Hindlimb muscle (tissue), 1 donor: ENCODE measurements around the gene STXBP6. TPM values are rescaled to one million over a fixed set of nuclear protein-coding genes. Genes with fewer than 3 reads are reported as not detected.

Experiments used
- DNase-seq: peaks from one replicate; pipeline ENCODE4 v3.0.0-alpha.2; 2013
- polyA plus RNA-seq: library from polyadenylated mRNA; unstranded; fragments of 120-200 nt; gene quantifications from one replicate; pipeline ENCODE4 v1.2.1, GENCODE V29; 2013; ENCODE audit not compliant: insufficient read length

STXBP6 gene
- polyA plus RNA-seq, 1 donor: 24.9 TPM

DNA sequence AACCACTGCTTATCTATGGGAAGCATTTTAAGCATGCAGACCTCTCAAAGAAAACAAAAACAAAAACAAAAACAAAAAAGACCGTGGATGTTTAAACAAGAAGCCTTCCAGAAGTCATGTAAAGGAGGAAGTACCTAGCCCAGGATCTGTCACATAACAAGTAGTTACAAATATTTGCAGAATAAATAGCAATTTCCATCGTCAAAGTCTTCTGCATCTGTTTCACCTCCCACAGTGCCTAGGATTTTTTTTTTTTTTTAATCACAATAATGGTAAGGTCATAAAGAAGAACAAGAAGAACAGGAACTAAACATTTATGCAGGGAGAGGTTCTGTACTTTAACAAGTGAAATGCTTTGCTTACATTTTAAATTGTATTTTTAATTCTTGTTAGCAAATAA lies 2.4 kb upstream of the STXBP6 start:
- no peak for DNase-seq

GRCh38 chr14:25050269-25051150 lies 563 bp upstream of the STXBP6 start:
- DNase-seq: peak; percentile 54

DNA sequence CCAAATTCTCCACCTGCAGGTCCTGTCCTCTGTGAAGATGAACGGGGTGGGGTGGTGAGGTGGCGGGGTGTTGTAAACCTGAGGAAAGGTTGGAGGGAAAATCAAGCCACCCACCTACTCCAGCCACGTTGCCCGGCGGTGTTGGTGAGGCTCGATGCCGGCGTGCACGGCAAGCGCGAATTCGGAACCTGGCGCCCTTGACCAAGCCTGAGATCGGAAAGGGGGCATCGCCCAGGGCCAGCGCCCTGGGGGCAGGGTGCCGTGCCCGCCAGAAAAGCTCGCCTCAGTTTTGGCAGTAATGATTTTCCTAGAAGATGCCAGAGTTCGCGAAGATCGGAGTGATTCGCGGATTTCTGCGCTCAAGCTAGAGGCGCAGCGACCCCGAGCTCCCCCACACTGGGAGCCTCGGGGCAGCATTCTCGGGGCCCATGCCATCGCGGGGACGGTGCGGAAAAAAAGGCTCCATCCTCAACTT lies 817 bp downstream of the STXBP6 start:
- peak; percentile 61 for DNase-seq

- DNase-seq: peak; percentile 85
These were observed 1.6 kb downstream of the STXBP6 start for GRCh38 chr14:25048170-25049016.

- no peak for DNase-seq
These were observed 3.5 kb downstream of the STXBP6 start for GRCh38 chr14:25046301-25046943.

DNA sequence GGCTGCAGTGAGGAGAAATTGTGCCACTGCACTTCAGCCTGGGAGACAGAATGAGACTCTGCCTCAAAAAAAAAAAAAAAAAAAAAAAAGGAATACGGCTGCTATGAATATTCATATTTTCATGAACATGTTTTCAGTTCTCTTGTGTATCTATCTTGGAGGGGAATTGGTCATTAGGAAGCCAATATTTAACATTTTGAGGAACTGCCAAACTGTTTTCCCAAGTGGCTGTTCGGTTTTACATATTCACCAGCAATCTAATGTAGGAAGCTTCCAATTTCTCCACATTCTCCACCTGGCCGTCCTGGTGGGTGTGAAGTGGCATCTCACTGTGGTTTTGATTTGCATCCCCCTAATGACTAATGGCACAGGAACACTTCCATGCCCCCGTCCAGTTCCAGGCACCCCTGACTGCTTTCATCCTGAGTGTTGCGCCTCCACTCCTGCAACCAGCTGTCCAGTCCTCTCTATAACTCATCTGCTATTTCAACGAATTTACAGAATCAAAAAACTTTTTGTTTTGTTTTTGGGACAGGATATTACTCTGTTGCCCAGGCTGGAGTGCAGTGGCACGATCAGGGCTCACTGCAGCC lies 5.7 kb downstream of the STXBP6 start:
- DNase-seq: no peak

DNA sequence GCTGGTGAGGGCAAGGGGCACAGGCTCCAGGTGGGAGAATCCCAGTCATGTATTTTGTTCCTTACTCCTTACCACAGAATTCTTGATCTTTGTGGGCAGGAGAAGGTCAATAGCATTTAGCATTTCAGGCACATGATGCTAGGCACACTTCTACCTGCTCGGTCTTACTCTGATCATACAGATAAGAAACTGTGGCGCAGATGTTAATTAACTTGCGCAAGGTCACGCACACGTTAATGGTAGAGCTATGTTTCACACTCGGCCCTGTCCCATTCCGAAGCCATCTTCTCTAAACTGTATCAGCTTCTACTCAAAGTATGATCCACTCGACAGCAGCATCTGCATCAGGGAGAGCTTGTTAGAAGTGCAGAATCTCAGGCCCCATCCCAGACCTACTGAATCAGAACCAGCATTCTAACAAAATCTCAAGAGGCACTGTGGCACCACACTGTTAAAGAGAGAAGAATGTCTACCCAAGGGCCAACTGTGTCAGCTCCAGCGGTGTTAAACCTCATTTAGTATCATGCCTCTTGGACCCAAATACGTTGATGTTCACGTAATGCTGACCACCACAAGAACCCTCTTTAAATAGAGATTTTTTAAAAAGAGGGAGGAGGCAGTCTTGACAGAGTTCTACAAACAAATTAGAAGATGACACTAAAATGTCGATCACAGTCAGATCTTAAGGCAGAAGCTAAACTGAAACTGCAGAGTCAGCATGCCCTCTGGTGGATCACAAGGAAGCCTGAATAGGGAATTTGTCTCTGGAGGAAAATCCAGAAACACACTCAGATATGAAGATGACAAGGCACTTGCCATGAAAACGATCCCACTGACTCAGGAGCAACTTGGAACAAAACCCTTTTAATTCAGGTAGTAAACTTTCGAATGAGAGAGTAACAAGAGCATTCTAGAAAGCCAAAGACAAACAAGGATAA lies 7.3 kb downstream of the STXBP6 start:
- DNase-seq: peak; percentile 34

DNA sequence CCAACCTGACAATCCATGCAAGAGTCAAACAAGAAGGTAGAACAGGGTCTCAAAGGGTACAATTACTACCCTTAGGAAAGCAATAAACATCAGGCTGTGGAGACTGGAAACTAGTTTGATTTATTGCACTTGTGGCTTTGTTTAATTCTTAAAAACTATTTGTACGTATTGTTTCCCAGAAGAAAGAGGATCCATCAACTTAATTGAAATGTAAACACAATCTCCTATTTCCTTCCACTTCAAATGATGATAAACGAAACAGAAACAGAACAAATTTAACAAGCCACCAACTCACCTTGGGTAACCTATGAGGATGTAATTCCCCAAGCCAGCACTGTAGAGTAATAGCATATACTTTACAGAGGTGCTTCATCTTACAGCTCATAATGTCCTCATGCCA lies 8.0 kb downstream of the STXBP6 start:
- no peak for DNase-seq

DNA sequence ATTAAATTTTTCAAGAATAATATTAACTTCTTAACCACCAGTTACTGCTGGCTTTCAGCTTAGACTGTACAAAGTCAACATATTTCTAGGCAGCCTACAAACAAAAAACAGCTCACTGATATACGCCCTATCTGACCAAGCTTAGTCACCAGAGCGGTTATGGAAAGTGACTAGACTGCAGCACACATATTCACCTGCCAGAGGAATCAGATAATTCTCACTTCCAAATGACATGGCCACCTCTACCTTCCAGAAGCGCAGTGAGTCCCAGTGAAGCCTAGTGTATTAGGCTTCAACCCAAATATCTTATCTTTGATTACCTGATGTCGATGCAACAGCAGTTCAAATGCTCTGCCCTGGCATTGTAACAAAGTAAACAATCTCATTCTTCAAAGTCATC lies 8.5 kb downstream of the STXBP6 start:
- DNase-seq: no peak

- no peak for DNase-seq
These were observed 10.0 kb downstream of the STXBP6 start for GRCh38 chr14:25039933-25040332.

DNA sequence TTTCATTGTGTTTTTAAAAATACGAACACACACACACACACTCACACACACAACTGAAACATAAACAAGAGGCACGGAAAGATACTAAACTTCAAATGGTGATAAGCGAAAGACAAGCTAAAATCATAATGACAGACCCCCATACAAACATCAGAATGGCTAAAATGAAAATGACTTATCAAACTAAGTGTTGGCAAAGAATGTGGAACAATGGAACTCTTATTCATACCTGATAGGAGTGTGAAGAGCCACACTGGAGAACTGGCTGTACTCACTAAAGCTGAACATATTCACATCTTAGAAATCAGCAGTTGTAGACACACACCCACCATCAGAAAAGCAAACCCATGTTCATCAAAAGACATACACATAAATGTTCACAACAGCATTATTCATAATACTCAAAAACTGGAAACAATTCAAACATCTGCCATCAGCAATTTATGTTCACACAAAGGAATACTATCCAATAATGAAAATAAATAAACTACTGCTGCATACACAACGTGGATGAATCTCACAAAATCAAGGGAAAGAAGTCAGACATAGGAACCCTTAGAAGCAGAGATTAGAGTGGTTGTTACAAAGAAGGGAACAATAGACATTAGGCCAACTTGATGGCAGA lies 11.8 kb downstream of the STXBP6 start:
- no peak for DNase-seq

- no peak for DNase-seq
These were observed 12.9 kb downstream of the STXBP6 start for GRCh38 chr14:25037032-25037431.

DNA sequence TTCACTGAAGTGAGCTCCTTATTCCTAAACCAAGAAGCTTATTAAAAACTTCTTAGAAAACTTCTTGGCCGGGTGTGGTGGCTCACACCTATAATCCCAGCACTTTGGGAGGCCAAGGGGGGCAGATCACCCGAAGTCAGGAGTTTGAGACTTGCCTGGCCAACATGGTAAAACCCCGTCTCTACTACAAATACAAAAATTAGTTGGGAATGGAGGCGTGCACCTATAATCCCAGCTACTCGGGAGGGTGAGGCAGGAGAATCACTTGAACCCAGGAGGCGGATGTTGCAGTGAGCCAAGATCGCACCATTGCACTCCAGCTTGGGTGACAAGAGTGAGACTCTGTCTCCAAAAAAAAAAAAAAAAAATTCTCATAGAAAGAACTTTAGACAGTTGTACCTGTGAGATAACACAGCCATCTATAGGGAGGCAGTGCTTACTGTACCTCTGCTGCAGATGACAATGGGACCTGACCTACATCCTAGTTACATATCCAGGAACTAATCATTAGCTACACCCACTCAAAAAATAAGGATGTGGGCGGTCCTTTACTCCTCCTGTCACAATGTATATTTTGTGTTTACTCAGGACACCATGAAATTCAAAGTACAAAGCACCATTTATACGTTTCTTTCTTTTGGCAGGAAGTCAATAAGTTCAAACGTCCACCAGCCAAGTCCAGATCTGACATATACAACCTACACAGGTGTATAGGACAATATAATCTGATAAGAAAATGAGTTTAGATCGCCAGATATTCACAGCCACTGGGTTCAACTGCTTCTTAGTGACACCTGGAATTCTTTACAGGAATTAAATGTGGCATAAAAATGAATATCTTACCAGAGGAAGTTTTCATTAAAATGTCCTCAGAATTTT lies 14.9 kb downstream of the STXBP6 start:
- DNase-seq: no peak

DNA sequence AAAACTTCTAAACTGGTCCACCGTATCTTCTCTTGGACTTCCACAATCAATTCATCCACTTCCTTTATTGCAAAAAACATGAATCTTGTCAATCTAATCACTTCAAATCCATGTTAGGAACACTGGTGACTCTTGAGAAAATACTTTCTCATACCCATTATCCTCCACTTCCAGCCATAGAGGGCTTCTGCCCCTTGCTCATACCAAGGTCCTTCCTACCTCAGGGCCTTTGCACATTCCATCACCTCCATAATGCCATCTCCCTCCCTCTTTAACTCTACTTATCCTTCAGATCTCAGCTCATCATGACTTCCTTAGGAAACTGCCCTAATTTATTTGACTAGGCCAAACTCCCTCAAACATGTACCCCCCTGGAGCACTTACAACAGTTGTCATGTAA lies 16.6 kb downstream of the STXBP6 start:
- DNase-seq: no peak

- DNase-seq: no peak
These were observed 17.7 kb downstream of the STXBP6 start for GRCh38 chr14:25032092-25032784.

GRCh38 chr14:25026476-25027137 lies 23.3 kb downstream of the STXBP6 start:
- no peak for DNase-seq

DNA sequence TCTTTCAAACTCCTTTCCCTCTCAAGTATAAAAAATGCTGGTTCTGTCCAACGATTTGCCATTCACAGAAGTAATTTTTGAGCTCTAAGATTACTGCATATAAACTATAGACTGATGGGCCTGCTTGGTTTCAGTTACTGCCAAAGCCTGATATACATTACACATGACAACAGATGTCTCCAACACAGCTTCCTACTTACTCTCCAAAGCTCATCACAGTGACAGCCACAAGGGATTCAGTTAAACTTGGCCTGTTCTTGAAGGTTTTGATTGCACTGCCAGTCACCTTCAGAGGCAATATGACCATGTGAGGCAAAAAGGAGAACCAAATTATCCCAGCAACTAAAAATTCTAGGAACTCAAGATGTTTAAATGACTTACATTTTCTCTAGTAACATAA lies 30.1 kb downstream of the STXBP6 start:
- no peak for DNase-seq

DNA sequence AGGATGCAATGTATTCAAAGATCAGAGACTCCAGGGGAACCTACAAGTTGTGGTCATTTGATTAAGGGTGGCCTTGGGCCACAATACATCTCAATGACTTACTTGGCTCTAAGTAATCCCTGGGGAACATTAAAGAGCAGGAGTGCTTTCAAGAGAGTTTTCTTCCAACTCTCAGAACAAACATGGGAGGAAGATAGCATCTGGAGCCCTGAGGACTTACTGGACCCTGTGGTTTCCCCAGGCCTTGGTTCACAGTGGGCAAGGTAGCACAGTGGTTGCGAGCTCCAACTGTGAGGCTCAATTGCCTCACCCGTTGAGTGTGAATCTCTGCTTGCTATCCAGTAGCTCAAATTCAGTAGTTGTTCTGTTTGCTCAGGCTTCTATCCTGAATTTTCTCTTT lies 32.4 kb downstream of the STXBP6 start:
- DNase-seq: no peak

GRCh38 chr14:25015761-25016160 lies 34.2 kb downstream of the STXBP6 start:
- no peak for DNase-seq
